Mucosa of rectum (tissue), 2 donors: Measurements from ENCODE around the gene MYO1D.
"Not testable (repeated sequence)": the region's sequence is repeated elsewhere in the genome, so short reads cannot be mapped to it uniquely, and the experiment has no call there.

ENCODE experiments used
- H3K27ac ChIP-seq, 2 donors: one replicate each; pipeline ENCODE4 v1.7.0; 2013; ENCODE audit warnings: inconsistent platforms in 2 of 2, low read depth in 2 of 2, low read length in 2 of 2
- H3K27me3 ChIP-seq, 2 donors: one replicate each; pipeline ENCODE4 v1.7.0; 2013; ENCODE audit warnings: low read length in 2 of 2; ENCODE audit not compliant: control insufficient read depth in 2 of 2, insufficient read depth in 2 of 2
- H3K36me3 ChIP-seq, 2 donors: one replicate each; pipeline ENCODE4 v1.7.0; 2013; ENCODE audit warnings: low read length in 2 of 2; ENCODE audit not compliant: control insufficient read depth in 2 of 2, insufficient read depth in 2 of 2
- H3K4me1 ChIP-seq, 2 donors: one replicate each; pipeline ENCODE4 v1.7.0; 2013; ENCODE audit warnings: low read length in 2 of 2, mild to moderate bottlenecking in 1 of 2; ENCODE audit not compliant: control insufficient read depth in 2 of 2, insufficient read depth in 2 of 2
- H3K4me3 ChIP-seq, 2 donors: one replicate each; pipeline ENCODE4 v1.7.0; 2013; ENCODE audit warnings: low read length in 2 of 2
- H3K9ac ChIP-seq, 2 donors: one replicate each; pipeline ENCODE4 v1.7.0; 2013; ENCODE audit warnings: low read length in 2 of 2, low read depth in 1 of 2, mild to moderate bottlenecking in 1 of 2
- H3K9me3 ChIP-seq, 2 donors: one replicate each; pipeline ENCODE4 v1.7.0; 2013; ENCODE audit warnings: low read length in 2 of 2; ENCODE audit not compliant: control insufficient read depth in 2 of 2
- donor health status: healthy.
- donor health status: Normal muscosa, but diverticular disease.

MYO1D gene

GRCh38 chr17:32876417-32877163 is at the start of gene MYO1D:
Gene MYO1D (minus strand): TSS chr17:32877124. CDS start chr17:32876872, 252 bp downstream.
- Histone ChIP-seq H3K4me1 (peaks cover 20 to 21% of the 10 kb centered on the region in 2 donors), H3K9me3 (no peaks in the 10 kb centered on the region), H3K27ac (peak within 1 kb of the TSS; percentile 94 to 96), H3K9ac (peak within 1 kb of the TSS; percentile 82 to 96), H3K36me3 (no peaks in the 10 kb centered on the region), H3K27me3 (no peaks in the 10 kb centered on the region), H3K4me3 (peak within 1 kb of the TSS; percentile 76 to 82)

- Histone ChIP-seq H3K4me3 (no peak overlapping the region), H3K27me3 (peaks cover 0 to 5% of the 10 kb centered on the region in 2 donors), H3K9ac (no peak overlapping the region), H3K4me1 (peaks cover 6 to 20% of the 10 kb centered on the region in 2 donors), H3K9me3 (no peaks in the 10 kb centered on the region), H3K27ac (no peak overlapping the region), H3K36me3 (peaks cover 0 to under 1% of the 10 kb centered on the region in 2 donors)
Observed at GRCh38 chr17:32926183-32926582, 49.3 kb upstream of the MYO1D start.

DNA sequence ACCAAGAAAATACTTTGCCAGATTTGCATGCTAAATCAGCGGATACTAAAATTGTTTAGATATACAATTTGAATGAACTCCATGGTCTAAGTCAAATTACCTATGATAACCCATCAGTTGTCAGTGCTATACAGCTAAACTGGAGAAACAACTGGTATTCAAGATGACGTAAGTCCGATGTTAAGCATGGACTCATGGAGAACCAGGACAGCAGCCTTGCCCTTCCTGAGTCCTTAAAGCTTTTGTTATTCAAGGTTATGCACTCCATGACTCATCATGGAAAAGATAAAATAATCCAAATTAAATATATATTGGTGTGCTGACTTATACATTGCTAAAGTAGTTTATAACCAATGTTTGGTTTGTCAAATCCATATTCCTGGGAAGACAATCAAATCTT is 47.0 kb upstream of the MYO1D start:
- H3K9me3 ChIP-seq, H3K27me3 ChIP-seq, H3K36me3 ChIP-seq, H3K4me3 ChIP-seq, H3K27ac ChIP-seq, H3K9ac ChIP-seq: not testable (repeated sequence)
- H3K4me1 ChIP-seq = peaks cover 6 to 12% of the 10 kb centered on the region in 2 donors

DNA sequence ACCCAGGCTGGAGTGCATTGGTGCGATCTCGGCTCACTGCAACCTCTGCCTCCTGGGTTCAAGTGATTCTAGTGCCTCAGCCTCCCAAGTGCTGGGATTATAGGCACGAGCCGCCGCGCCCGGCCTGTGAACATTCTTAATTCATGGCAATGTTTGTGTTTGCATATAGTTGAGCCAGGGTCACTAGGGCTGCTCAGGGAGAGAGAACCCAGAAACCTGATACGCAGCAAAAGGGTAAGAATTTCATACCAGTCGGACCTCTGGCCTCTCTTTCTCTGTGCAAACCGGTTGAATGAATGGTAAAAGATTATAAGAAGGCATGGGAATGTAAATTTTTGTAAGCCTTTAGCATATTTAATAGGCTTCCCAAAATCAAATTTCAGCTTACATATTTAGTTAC is 44.1 kb upstream of the MYO1D start:
- Histone ChIP-seq H3K4me3 (no peak overlapping the region), H3K9me3 (no peaks in the 10 kb centered on the region), H3K9ac (no peak overlapping the region), H3K4me1 (no peaks in the 10 kb centered on the region), H3K27ac (no peak overlapping the region), H3K36me3 (no peaks in the 10 kb centered on the region), H3K27me3 (no peaks in the 10 kb centered on the region)

DNA sequence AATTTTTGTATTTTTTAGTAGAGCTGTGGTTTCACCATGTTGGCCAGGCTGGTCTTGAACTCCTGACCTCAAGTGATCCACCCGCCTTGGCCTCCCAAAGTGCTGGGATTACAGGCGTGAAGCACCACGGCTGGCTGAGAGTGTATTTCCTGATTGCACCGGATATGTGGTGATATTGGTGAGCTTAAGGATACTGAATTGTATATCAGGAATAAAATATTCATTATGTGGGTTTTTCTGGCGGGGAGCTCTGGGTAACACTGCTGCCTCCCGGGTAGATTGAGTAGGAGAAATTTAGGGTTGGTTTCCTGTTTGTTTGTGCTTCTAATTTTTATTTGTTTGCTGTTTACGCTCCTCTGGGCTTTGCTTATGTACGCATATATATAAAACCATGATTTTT is 43.4 kb upstream of the MYO1D start:
- Histone ChIP-seq H3K27ac (no peak overlapping the region), H3K4me3 (no peak overlapping the region), H3K9ac (no peak overlapping the region), H3K9me3 (no peaks in the 10 kb centered on the region), H3K36me3 (no peaks in the 10 kb centered on the region), H3K4me1 (peaks cover 0 to 2% of the 10 kb centered on the region in 2 donors), H3K27me3 (no peaks in the 10 kb centered on the region)

GRCh38 chr17:32919876-32920275 is 43.0 kb upstream of the MYO1D start:
- H3K9me3 ChIP-seq, H3K4me1 ChIP-seq, H3K27me3 ChIP-seq, H3K36me3 ChIP-seq, H3K27ac ChIP-seq, H3K9ac ChIP-seq, H3K4me3 ChIP-seq: not testable (repeated sequence)

DNA sequence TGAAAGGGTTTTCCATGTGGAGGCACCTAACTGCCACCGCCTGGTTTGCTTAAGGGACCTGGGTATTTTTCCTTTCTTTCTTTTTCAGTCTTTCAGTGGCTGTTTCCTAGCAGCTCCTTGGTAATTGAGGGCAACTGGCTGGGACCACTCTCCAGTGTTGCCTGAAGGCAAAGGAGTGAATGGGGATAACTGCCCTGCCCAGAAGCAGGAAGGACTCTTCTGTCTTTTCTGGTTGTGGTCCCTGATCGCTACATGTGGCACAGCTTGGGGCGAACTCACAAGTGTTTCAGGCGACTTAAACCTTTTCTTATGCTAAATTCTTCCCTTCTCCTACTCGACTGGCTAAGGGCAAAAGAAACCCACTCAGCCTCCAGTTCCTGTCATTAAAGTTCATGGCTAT is 40.9 kb upstream of the MYO1D start:
- no peaks in the 10 kb centered on the region for H3K36me3 ChIP-seq
- H3K27me3 ChIP-seq = no peaks in the 10 kb centered on the region
- no peaks in the 10 kb centered on the region for H3K9me3 ChIP-seq
- no peak overlapping the region for H3K4me3 ChIP-seq
- no peak overlapping the region for H3K27ac ChIP-seq
- peaks cover 6 to 10% of the 10 kb centered on the region in 2 donors for H3K4me1 ChIP-seq
- no peak overlapping the region for H3K9ac ChIP-seq

GRCh38 chr17:32917081-32917480 is 40.2 kb upstream of the MYO1D start:
- Histone ChIP-seq H3K4me1 (peaks cover 10 to 15% of the 10 kb centered on the region in 2 donors), H3K36me3 (no peaks in the 10 kb centered on the region), H3K4me3 (no peak overlapping the region), H3K27ac (no peak overlapping the region), H3K27me3 (no peaks in the 10 kb centered on the region), H3K9ac (no peak overlapping the region), H3K9me3 (no peaks in the 10 kb centered on the region)

DNA sequence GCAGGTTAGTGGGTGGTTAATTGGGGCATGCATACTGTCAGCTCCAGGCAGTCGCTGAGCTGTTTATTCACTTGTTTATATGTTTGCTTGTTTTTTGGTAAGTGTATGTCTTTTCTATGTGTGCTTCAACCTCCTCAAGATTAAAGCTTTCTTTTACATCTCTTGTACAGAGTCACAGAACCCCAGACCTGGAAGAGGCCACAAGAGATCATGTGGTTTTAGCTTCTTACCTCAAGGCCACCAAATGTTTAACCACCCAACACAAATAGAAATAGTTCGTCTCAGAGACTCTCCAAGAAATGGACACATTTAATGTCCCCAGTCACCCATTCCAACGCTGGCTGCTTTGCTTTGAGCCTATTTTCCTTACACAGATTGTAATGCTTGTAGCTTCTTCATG is 39.2 kb upstream of the MYO1D start:
- H3K36me3 ChIP-seq = no peaks in the 10 kb centered on the region
- H3K27me3 ChIP-seq = no peaks in the 10 kb centered on the region
- H3K9me3 ChIP-seq = no peaks in the 10 kb centered on the region
- no peak overlapping the region for H3K9ac ChIP-seq
- no peak overlapping the region for H3K27ac ChIP-seq
- H3K4me1 ChIP-seq = peaks cover 16 to 24% of the 10 kb centered on the region in 2 donors
- H3K4me3 ChIP-seq = no peak overlapping the region

- Histone ChIP-seq H3K4me3 (no peak overlapping the region), H3K4me1 (peaks cover 21 to 32% of the 10 kb centered on the region in 2 donors), H3K27ac (no peak overlapping the region), H3K9ac (no peak overlapping the region), H3K36me3 (no peaks in the 10 kb centered on the region), H3K9me3 (no peaks in the 10 kb centered on the region), H3K27me3 (no peaks in the 10 kb centered on the region)
Observed at GRCh38 chr17:32915245-32915644, 38.3 kb upstream of the MYO1D start.
